PC-3 (cell line): Measurements from ENCODE around the gene PLA2G4D. TPM values are rescaled to one million over a fixed set of nuclear protein-coding genes. Genes with fewer than 3 reads are reported as not detected.
"Not testable (repeated sequence)": the region's sequence is repeated elsewhere in the genome, so short reads cannot be mapped to it uniquely, and the experiment has no call there.

ENCODE experiments used
- ATAC-seq: fragments of 200-7000 bp; cut with Tn5 transposase; 2 replicates; pipeline ENCODE4 v1.9.1; 2020; ENCODE audit warnings: mild to moderate bottlenecking, moderate library complexity
- BruUV-seq: library from RNA; stranded (reverse); fragments of 400-500 nt; replicated peaks from 2 replicates; lab custom pipeline; 2021; lab: Mats Ljungman, UMichigan
- CTCF ChIA-PET: fragments of 300-600 bp; sonication (Branson Sonifier 250); formaldehyde crosslinking; loops from one replicate; lab custom pipeline; 2022; ENCODE audit warnings: antibody characterized with exemption; lab: Charles Lee
- POLR2A ChIA-PET: fragments of 300-600 bp; sonication (Branson Sonifier 250); formaldehyde crosslinking; loops from one replicate; lab custom pipeline; 2022; ENCODE audit warnings: antibody characterized with exemption; ENCODE audit not compliant: unreplicated experiment; lab: Charles Lee
- DNase-seq: peaks from one replicate; pipeline ENCODE4 v3.0.0-alpha.2; 2015
- H2AFZ ChIP-seq: fragments of 300-600 bp; sonication (generic); 2 replicates; pipeline ENCODE4 v1.6.0; 2016; ENCODE audit warnings: antibody characterized with exemption, low read length
- H3F3A ChIP-seq: fragments of 300-600 bp; sonication (generic); one replicate; pipeline ENCODE4 v1.6.0; 2017; ENCODE audit warnings: antibody characterized with exemption, low read length, control low read depth, mild to moderate bottlenecking; ENCODE audit not compliant: unreplicated experiment
- H3K27ac ChIP-seq: fragments of 300-600 bp; sonication (generic); 2 replicates; pipeline ENCODE4 v1.5.1; 2016; ENCODE audit warnings: mild to moderate bottlenecking, low read length
- H3K27me3 ChIP-seq: fragments of 300-600 bp; sonication (generic); 2 replicates; pipeline ENCODE4 v1.6.1; 2016; ENCODE audit warnings: low read length, mixed read lengths
- H3K36me3 ChIP-seq: fragments of 300-600 bp; sonication (generic); 2 replicates; pipeline ENCODE4 v1.6.1; 2016; ENCODE audit warnings: low read depth, mixed run types, low read length, mixed read lengths
- H3K4me1 ChIP-seq: fragments of 300-600 bp; sonication (generic); 2 replicates; pipeline ENCODE4 v1.5.1; 2016; ENCODE audit warnings: low read length; ENCODE audit not compliant: insufficient read depth
- H3K4me2 ChIP-seq: fragments of 300-600 bp; sonication (generic); 2 replicates; pipeline ENCODE4 v1.6.0; 2016; ENCODE audit warnings: low read length
- H3K4me3 ChIP-seq: fragments of 300-600 bp; sonication (generic); 2 replicates; pipeline ENCODE4 v1.5.1; 2016; ENCODE audit warnings: mild to moderate bottlenecking, low read length, mixed read lengths
- H3K79me2 ChIP-seq: fragments of 300-600 bp; sonication (generic); 2 replicates; pipeline ENCODE4 v1.6.1; 2017; ENCODE audit warnings: low read length, mixed read lengths
- H3K9ac ChIP-seq: fragments of 300-600 bp; sonication (generic); 2 replicates; pipeline ENCODE4 v1.6.0; 2016; ENCODE audit warnings: mild to moderate bottlenecking, low read length
- H3K9me2 ChIP-seq: fragments of 300-600 bp; sonication (generic); replicated peaks from 2 replicates; pipeline ENCODE4 v1.6.1; 2016; ENCODE audit warnings: mixed run types, low read length, mixed read lengths
- H3K9me3 ChIP-seq: fragments of 300-600 bp; sonication (generic); 2 replicates; pipeline ENCODE4 v1.6.1; 2016; ENCODE audit warnings: low read length, mixed read lengths
- H4K20me1 ChIP-seq: fragments of 300-600 bp; sonication (generic); 2 replicates; pipeline ENCODE4 v1.6.1; 2016; ENCODE audit warnings: low read length, mixed read lengths
- EZH2 ChIP-seq: fragments of 300-600 bp; sonication (generic); IDR thresholded peaks from one replicate; pipeline ENCODE4 v1.6.1; 2017; ENCODE audit warnings: antibody characterized with exemption, mild to moderate bottlenecking, low read length; ENCODE audit not compliant: unreplicated experiment
- EZH2phosphoT487 ChIP-seq: fragments of 300-600 bp; sonication (generic); IDR thresholded peaks from 2 replicates; pipeline ENCODE4 v1.6.1; 2018; ENCODE audit warnings: mild to moderate bottlenecking, antibody characterized with exemption, low read length, borderline replicate concordance
- intact Hi-C: fragments of 100-400 bp; cut with micrococcal nuclease; formaldehyde crosslinking; loops from 2 replicates; pipeline ENCODE4 v1.9.0; 2023
- total RNA-seq: library from RNA; depleted of rRNA; stranded (reverse); fragments of >200 nt; gene quantifications from 2 replicates; pipeline ENCODE4 v1.2.3, GENCODE V29; 2014
- TF ChIP-seq, protein P1 (sequence below): fragments of 300-600 bp; sonication (generic); conservative IDR thresholded peaks from 2 replicates; pipeline ENCODE4 v1.5.1; 2017; ENCODE audit warnings: antibody characterized with exemption, low read depth, mild to moderate bottlenecking, low read length

Gene PLA2G4D
- total RNA-seq, 1 experiment from 2014 or later = 0.55 TPM

DNA sequence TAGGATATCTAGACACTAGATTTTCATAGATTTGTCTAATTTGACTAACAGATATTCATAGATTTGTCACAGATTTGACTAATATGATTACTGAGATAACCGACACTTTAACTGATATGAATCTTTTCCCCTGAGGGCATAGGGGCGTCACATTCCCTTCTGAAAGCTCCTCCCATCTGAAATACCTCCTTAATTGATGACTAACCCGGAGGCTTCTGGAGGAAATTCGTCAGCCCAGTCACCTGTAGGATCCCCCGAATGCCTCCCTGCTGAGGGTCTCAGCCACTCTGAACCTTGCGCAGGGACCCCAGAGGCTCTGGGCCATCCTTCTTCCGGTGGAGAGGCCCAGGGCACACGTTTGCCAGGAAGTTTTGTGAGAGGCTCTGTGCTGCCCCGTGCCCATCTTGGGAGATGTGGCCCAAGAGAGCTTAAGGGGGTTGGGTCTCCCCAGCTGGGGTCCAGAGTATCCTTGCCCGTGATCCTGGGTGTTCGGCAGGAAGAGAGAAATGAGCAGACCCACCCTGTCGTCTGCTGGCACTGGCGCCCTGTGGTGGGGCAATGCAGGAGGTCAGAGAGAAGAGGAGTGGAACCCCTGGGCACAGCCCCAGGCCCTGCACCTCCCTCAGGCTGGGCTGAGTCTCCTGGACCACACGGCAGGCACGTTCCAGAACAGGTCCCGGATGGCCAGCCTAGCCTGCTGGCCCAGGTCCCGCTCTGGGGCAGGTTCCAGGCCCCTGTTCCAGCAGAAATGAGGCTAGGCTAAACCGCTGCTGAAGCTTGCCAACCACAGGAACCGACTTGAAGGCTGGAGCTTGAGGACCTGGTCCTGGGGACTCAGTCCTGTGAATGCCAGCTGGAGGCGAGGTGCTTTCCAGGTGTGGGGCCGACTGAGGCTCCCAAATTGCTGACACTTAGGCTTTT lies 1.7 kb downstream of the PLA2G4D start:
- no TSS peak for BruUV-seq
- H3K9me2 ChIP-seq = no peaks in the 10 kb centered on the region
- H3K27me3 ChIP-seq = no peaks in the 10 kb centered on the region
- no peaks in the 10 kb centered on the region for H3K79me2 ChIP-seq
- peak overlapping the region; percentile 30; the same call in 1 of the 2 replicates for H3K27ac ChIP-seq
- TF ChIP-seq, protein P1, sequence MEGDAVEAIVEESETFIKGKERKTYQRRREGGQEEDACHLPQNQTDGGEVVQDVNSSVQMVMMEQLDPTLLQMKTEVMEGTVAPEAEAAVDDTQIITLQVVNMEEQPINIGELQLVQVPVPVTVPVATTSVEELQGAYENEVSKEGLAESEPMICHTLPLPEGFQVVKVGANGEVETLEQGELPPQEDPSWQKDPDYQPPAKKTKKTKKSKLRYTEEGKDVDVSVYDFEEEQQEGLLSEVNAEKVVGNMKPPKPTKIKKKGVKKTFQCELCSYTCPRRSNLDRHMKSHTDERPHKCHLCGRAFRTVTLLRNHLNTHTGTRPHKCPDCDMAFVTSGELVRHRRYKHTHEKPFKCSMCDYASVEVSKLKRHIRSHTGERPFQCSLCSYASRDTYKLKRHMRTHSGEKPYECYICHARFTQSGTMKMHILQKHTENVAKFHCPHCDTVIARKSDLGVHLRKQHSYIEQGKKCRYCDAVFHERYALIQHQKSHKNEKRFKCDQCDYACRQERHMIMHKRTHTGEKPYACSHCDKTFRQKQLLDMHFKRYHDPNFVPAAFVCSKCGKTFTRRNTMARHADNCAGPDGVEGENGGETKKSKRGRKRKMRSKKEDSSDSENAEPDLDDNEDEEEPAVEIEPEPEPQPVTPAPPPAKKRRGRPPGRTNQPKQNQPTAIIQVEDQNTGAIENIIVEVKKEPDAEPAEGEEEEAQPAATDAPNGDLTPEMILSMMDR = no peak
- no peak overlapping the region for H3K4me3 ChIP-seq
- peak overlapping the region; percentile 39 for H3K4me2 ChIP-seq
- DNase-seq (peak; percentile 75), ATAC-seq (peak; percentile 66)
- intact Hi-C loops = no loop called here
- H2AFZ ChIP-seq = peak overlapping the region; percentile 45; the same call in 1 of the 2 replicates
- H3F3A ChIP-seq = no peaks in the 10 kb centered on the region
- H4K20me1 ChIP-seq = no peaks in the 10 kb centered on the region
- H3K4me1 ChIP-seq = peaks cover 24% of the 10 kb centered on the region
- no peaks in the 10 kb centered on the region for H3K9me3 ChIP-seq
- ChIA-PET CTCF (interaction anchor here (0.6 kb wide), 1 partner anchor 19 kb away, joined by 5 read pairs; no protein-coding TSS in a partner anchor), POLR2A (interaction anchor here (0.7 kb wide), 1 partner anchor 36 kb away, joined by 6 read pairs; no protein-coding TSS in a partner anchor)
- no peaks in the 10 kb centered on the region for H3K36me3 ChIP-seq
- H3K9ac ChIP-seq = no peak overlapping the region; the same call in 1 of the 2 replicates

GRCh38 chr15:42091753-42092397 lies 2.5 kb downstream of the PLA2G4D start:
- peak overlapping the region; percentile 39; the same call in 1 of the 2 replicates for H3K4me2 ChIP-seq
- H3K79me2 ChIP-seq, H3K36me3 ChIP-seq, H3K4me3 ChIP-seq, DNase-seq, H3F3A ChIP-seq, BruUV-seq, H4K20me1 ChIP-seq, H3K9me2 ChIP-seq, intact Hi-C loops, ATAC-seq, H3K27me3 ChIP-seq, H3K9ac ChIP-seq, H3K9me3 ChIP-seq: not testable (repeated sequence)
- H2AFZ ChIP-seq = peak overlapping the region; percentile 45; the same call in 1 of the 2 replicates
- CTCF ChIA-PET = interaction anchor here (0.6 kb wide), 1 partner anchor 20 kb away, joined by 5 read pairs; no protein-coding TSS in a partner anchor
- H3K4me1 ChIP-seq = peaks cover 24% of the 10 kb centered on the region
- POLR2A ChIA-PET = interaction anchor here (0.7 kb wide), 1 partner anchor 37 kb away, joined by 6 read pairs; no protein-coding TSS in a partner anchor
- peak overlapping the region; percentile 30; the same call in 1 of the 2 replicates for H3K27ac ChIP-seq

- no TSS peak for BruUV-seq
- H3K27me3 ChIP-seq = no peaks in the 10 kb centered on the region
- H3K4me1 ChIP-seq = peaks cover 25% of the 10 kb centered on the region
- ATAC-seq (no peak), DNase-seq (no peak)
- no peak overlapping the region for H3K9ac ChIP-seq
- H3K27ac ChIP-seq = no peak overlapping the region
- no peak overlapping the region for H3K4me3 ChIP-seq
- no peaks in the 10 kb centered on the region for H3K9me3 ChIP-seq
- H3K9me2 ChIP-seq = no peaks in the 10 kb centered on the region
- POLR2A ChIA-PET = no interaction called here
- TF ChIP-seq, protein P1 = no peak
- TF ChIP-seq EZH2phosphoT487 (no peak), EZH2 (no peak)
- no peaks in the 10 kb centered on the region for H3K36me3 ChIP-seq
- no peak overlapping the region for H2AFZ ChIP-seq
- no peaks in the 10 kb centered on the region for H4K20me1 ChIP-seq
- intact Hi-C loops = no loop called here
- CTCF ChIA-PET = no interaction called here
- no peak overlapping the region for H3K4me2 ChIP-seq
- H3F3A ChIP-seq = no peaks in the 10 kb centered on the region
- H3K79me2 ChIP-seq = no peaks in the 10 kb centered on the region
Observed at GRCh38 chr15:42090781-42091180, 3.6 kb downstream of the PLA2G4D start.
